Thyroid gland (tissue), 4 donors: ENCODE measurements around the gene PPP3CA. TPM values are rescaled to one million over a fixed set of nuclear protein-coding genes. Genes with fewer than 3 reads are reported as not detected.

Source experiments
- DNase-seq, 2 donors: peaks; one replicate each; pipeline ENCODE4 v3.0.0-alpha.2; 2019
- H3K27ac ChIP-seq, 3 donors: fragments of 200-600 bp; sonication (generic); 1 replicate in 2 of 3; 2 replicates in 1 of 3; pipeline ENCODE4 v1.5.1; 2016 to 2019; ENCODE audit warnings: mild to moderate bottlenecking in 1 of 3, moderate library complexity in 1 of 3
- H3K27me3 ChIP-seq: fragments of 200-600 bp; sonication (generic); one replicate; pipeline ENCODE4 v1.5.1; 2019
- H3K36me3 ChIP-seq, 2 donors: fragments of 200-600 bp; sonication (generic); one replicate each; pipeline ENCODE4 v1.5.1; 2016 to 2019
- H3K4me1 ChIP-seq, 2 donors: fragments of 200-600 bp; sonication (generic); one replicate each; pipeline ENCODE4 v1.5.1; 2017 to 2019
- H3K4me3 ChIP-seq, 3 donors: fragments of 200-600 bp; sonication (generic); replicated peaks in 1 of 3; 1 replicate in 2 of 3; 2 replicates in 1 of 3; pipeline ENCODE4 v1.5.1; 2016; ENCODE audit warnings: mild to moderate bottlenecking in 1 of 3
- H3K9me3 ChIP-seq: fragments of 200-600 bp; sonication (generic); one replicate; pipeline ENCODE4 v1.5.1; 2017
- CTCF ChIP-seq, 6 experiments: fragments of 200-600 bp in 3 of 6; fragments of 450-650 bp in 3 of 6; sonication (generic) in 3 of 6; IDR thresholded peaks; one replicate each; pipeline ENCODE4 v1.5.1; 2016 to 2019; ENCODE audit warnings: antibody characterized with exemption in 6 of 6, mild to moderate bottlenecking in 2 of 6, inconsistent platforms in 1 of 6, moderate library complexity in 1 of 6
- POLR2A ChIP-seq, 2 donors: fragments of 450-650 bp; IDR thresholded peaks; one replicate each; pipeline ENCODE4 v1.6.1; 2017; ENCODE audit warnings: antibody characterized with exemption in 2 of 2, mild to moderate bottlenecking in 2 of 2, moderate library complexity in 1 of 2
- WGBS, 2 donors: methylation state at CpG; one replicate each; pipeline ENCODE4 v1.1.5; 2017; 5-methylcytosine and 5-hydroxymethylcytosine counted together
- intact Hi-C: fragments of 100-400 bp; cut with DNase I; formaldehyde crosslinking; loops from one replicate; pipeline ENCODE4 v1.15.1; 2023
- total RNA-seq, 4 donors: library from RNA; depleted of rRNA; stranded (reverse); fragments of >200 nt; gene quantifications; one replicate each; pipeline ENCODE4 v1.2.3, GENCODE V29; 2016

The PPP3CA gene
- total RNA-seq, 4 donors from 2014 or later: 31.6 to 45.8 (median 34.4) TPM

DNA sequence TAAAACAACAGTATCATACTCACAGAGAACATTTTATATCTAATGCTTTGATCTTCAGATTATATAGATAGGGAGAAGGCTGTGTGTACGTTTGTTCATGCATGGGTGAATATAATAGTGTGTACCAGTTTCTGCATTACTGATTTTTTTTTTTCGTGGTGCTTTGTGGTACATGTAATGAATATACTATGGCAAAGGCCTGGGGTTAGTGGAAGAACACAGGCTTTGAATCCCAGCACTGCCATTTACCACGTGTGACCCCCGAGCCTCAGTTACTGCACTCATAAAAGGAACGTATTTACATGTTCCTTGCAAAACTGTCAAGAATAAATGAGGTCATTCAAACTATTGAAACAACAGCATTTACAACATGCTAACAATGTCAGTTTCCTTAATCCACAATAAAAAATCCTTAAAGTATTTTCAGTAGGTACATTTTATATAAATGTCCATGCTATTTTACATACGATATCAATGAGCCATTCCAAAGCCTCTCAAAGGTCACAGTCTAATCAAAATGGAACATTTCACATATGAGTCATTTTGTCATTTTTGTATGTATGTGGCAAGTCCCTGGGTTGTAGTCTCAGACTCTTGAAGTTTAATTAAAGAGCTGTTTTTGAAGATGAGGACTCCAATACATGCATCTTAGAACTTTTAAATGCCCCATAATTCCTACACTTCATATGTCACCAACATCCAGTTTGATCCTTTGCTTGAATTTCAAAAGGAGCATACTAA is 242.8 kb downstream of the PPP3CA start:
- H3K27me3 ChIP-seq: no peaks in the 10 kb centered on the region
- H3K36me3 ChIP-seq: no peaks in the 10 kb centered on the region
- no peaks in the 10 kb centered on the region for H3K9me3 ChIP-seq
- 69 to 74% methylated on average over 6 of the region's 6 CpGs for WGBS, 2 donors
- H3K4me3 ChIP-seq: no peak overlapping the region
- TF ChIP-seq CTCF (IDR thresholded peaks at IDR 0.05): no peak
- no peak for TF ChIP-seq POLR2A (IDR thresholded peaks at IDR 0.05)
- peaks cover 11 to 14% of the 10 kb centered on the region in 2 donors for H3K4me1 ChIP-seq
- H3K27ac ChIP-seq: no peak overlapping the region
- intact Hi-C loops: no loop called here
- no peak for DNase-seq

- WGBS, 2 donors: 36 to 42% methylated on average over 4 of the region's 4 CpGs
- TF ChIP-seq CTCF (IDR thresholded peaks at IDR 0.05) (no peak), POLR2A (IDR thresholded peaks at IDR 0.05) (no peak)
- Histone ChIP-seq H3K4me3 (no peak overlapping the region), H3K27me3 (no peaks in the 10 kb centered on the region), H3K4me1 (peaks cover 11 to 14% of the 10 kb centered on the region in 2 donors), H3K36me3 (no peaks in the 10 kb centered on the region), H3K27ac (no peak overlapping the region), H3K9me3 (no peaks in the 10 kb centered on the region)
- intact Hi-C loops: no loop called here
- no peak for DNase-seq
Observed at GRCh38 chr4:101103381-101104142, 243.8 kb downstream of the PPP3CA start.

GRCh38 chr4:101102114-101102742 is 245.1 kb downstream of the PPP3CA start:
- no peak overlapping the region for H3K4me3 ChIP-seq
- no peaks in the 10 kb centered on the region for H3K27me3 ChIP-seq
- WGBS, 2 donors: 23 to 57% methylated on average over 1 of the region's 1 CpG
- H3K9me3 ChIP-seq: no peaks in the 10 kb centered on the region
- TF ChIP-seq CTCF (IDR thresholded peaks at IDR 0.05) (no peak), POLR2A (IDR thresholded peaks at IDR 0.05) (no peak)
- intact Hi-C loops: no loop called here
- DNase-seq: peak; percentile 17 to 30
- no peaks in the 10 kb centered on the region for H3K36me3 ChIP-seq
- H3K27ac ChIP-seq: no peak overlapping the region
- peaks cover 11 to 14% of the 10 kb centered on the region in 2 donors for H3K4me1 ChIP-seq

GRCh38 chr4:101101072-101101471 is 246.3 kb downstream of the PPP3CA start:
- no peaks in the 10 kb centered on the region for H3K27me3 ChIP-seq
- H3K4me3 ChIP-seq: no peak overlapping the region
- WGBS, 2 donors: 93 to 96% methylated on average over 4 of the region's 4 CpGs
- H3K36me3 ChIP-seq: no peaks in the 10 kb centered on the region
- TF ChIP-seq CTCF (IDR thresholded peaks at IDR 0.05) (no peak), POLR2A (IDR thresholded peaks at IDR 0.05) (no peak)
- no peaks in the 10 kb centered on the region for H3K9me3 ChIP-seq
- no peak overlapping the region for H3K27ac ChIP-seq
- peaks cover 11 to 14% of the 10 kb centered on the region in 2 donors for H3K4me1 ChIP-seq
- no peak for DNase-seq
- intact Hi-C loops: no loop called here
